ENCODE measurements around the gene SLC44A5.

DNA sequence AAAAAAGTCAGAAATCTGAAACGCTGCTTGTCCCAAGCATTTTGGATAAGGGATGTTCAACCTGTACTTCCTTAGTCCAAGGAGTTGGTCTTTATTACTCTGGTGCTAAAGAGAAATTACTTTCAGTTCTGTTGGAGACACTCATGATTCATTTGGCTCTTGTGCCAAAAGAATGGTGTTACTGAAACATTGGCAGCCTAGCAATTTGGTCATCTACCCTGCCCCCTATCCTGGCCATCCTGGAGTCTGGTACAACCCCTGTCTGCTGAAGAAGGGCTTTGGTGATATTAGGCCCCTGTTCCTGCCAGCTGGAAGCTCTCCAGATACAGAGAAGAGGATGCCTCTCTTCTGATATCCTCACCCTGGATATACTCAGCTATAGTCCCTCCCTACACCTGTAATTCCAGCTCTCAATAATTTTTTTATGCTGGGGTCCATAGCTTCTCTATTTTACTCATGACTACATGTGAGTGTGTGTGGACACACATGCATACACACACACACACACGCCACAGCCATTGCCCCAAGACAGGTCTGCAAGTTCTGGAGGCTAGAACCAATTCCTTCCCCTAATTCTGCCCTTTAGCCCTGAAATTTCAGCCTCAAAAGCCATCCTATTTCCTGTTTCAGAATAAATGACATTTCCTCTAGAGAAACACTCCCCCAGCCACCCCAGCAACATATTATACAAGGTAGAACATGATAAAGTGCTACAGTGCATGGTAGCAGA is 436.7 kb downstream of the SLC44A5 start:
- TF ChIP-seq EZH2 (IDR thresholded peaks at IDR 0.05), result no peak
- TF ChIP-seq POLR2AphosphoS5 (IDR thresholded peaks at IDR 0.05; ENCODE audit: borderline replicate concordance, low read depth, low read length), result no peak

Data from SK-N-MC (cell line).